ENCODE results near the gene TRIM40.

- no peak for TF ChIP-seq CTCF (IDR thresholded peaks at IDR 0.05)
- no peak for TF ChIP-seq POLR2A (IDR thresholded peaks at IDR 0.05)
- TF ChIP-seq EP300 (IDR thresholded peaks at IDR 0.05) = no peak
- no peak for TF ChIP-seq POLR2AphosphoS5 (IDR thresholded peaks at IDR 0.05)
Measured at GRCh38 chr6:30127238-30128093, 8.5 kb upstream of the TRIM40 start.
